GM12892 (cell line): Measurements from ENCODE around the gene ZNF556.

ENCODE experiments used
- POLR2A ChIP-seq: IDR thresholded peaks from 2 replicates; pipeline ENCODE4 v1.6.1; 2011; ENCODE audit warnings: low read depth, low read length, control low read depth
- POLR2AphosphoS5 ChIP-seq: IDR thresholded peaks from 2 replicates; pipeline ENCODE4 v1.6.1; 2011; ENCODE audit warnings: low read depth, low read length, control low read depth

GRCh38 chr19:2906631-2907195 is 39.6 kb downstream of the ZNF556 start:
- TF ChIP-seq POLR2AphosphoS5 = no peak
- TF ChIP-seq POLR2A = no peak
